ENCODE data around the gene SUOX.
"Not testable (repeated sequence)": the region's sequence is repeated elsewhere in the genome, so short reads cannot be mapped to it uniquely, and the experiment has no call there.

SUOX gene

DNA sequence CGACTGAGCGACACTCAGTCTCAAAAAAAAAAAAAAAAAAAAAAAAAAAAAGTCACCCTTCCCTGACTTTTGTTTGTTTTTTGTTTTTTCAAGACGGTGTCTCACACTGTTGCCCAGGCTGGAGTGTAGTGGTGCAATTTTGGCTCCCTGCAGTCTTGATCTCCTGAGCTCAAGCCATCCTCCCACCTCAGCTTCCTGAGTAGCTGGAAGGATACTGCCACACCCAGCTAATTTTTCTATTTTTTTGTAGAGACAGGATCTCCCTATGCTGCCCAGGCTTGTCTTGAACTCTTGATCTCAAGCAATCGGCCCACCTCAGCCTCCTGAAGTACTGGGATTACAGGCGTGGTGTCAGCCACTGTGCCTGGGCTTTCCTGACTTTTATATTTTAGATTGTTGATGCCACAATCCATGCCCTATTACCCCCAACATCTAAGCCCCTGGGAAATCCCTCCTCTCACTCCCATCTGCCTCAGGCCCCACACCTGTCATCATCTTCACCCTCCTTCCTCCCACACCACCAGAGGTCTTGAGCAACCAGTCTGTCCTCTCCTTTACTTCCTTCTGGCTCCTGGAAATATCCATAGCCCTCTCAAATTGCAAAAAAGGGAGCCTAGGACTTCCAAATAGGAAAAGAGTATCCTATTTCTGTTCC is 31.6 kb downstream of the SUOX start:
- DNase-seq: no peak

DNA sequence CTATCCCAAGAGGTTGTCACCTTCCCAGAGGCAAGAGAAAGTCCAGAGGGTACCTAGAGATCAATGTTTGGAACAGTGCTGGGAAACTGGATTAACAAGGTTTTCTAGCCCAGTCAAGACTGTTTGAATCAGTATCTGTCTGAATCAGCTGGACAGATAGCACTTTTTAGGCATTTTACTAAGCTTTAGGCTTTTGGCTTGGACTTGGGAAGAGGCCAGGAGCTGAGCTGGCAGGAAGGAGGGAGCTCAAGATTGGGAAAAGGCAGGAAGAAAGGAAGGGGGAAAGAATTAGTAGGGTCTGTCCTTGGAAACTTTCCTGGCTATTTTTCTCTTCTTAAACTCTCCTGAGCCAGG is 32.1 kb downstream of the SUOX start:
- peak; percentile 37 for DNase-seq

DNA sequence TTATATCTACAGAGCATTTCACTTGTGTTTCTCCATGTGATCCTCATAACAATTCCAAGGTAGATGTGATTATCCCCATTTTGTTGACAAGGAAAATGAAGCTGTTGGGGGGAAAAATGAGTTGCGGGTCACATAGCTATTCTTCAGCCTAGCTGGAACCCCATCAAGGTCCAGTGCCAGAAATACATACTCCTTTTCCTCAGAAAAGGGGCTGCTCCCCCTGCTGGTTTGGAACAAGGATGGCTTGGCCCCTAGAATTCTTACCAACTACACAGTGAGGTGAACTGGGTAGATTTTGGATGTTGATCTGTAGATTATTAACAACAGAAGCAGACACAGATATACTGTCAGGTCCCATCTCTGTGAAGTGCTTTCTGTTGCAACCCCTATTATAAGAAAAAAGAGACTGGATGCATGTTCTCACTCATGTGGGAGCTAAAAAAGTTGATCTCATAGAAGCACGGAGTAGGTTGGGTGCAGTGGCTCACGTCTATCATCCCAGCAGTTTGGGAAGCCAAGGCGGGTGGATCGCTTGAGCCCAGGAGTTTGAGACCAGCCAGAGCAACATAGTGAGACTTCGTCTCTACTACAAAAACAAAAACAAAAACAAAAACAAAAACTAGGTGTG is 32.7 kb downstream of the SUOX start:
- peak; percentile 78 for DNase-seq

DNA sequence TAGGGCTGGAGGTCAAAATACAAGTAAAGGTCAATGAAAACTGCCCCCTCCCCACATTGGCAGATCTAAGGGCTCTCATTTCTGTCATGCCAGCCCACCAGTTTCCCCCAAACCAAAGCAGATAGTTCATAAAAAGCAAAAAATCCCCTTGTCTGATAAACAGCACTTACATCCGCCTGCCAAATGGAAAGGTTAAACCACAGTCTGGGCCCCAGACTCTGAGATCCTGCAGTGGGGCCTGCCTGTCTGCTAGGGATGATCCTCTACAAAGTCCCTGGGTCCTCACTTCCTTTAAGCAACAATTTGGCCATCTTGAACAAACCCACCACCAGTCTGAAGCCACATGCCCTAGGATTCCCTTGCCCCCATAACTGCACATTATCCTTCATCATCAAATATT is 34.9 kb downstream of the SUOX start:
- no peak for DNase-seq

DNA sequence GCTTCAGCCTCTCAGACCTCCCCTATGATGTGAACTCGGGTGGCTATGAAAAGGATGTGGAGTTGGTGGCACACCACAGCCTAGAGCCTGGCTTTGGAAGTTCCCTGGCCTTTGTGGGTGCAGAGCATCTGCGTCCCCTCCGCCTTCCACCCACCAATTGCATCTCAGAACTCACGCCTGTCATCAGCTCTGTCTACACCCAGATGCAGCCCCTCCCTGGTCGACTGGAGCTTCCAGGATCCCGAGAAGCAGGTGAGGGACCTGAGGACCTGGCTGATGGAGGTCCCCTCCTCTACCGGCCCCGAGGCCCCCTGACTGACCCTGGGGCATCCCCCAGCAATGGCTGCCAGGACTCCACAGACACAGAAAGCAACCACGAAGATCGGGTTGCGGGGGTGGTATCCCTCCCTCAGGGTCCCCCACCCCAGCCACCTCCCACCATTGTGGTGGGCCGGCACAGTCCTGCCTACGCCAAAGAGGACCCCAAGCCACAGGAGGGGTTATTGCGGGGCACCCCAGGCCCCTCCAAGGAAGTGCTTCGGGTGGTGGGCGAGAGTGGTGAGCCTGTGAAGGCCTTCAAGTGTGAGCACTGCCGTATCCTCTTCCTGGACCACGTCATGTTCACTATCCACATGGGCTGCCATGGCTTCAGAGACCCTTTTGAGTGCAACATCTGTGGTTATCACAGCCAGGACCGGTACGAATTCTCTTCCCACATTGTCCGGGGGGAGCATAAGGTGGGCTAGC is 37.7 kb downstream of the SUOX start:
- DNase-seq: no peak

DNA sequence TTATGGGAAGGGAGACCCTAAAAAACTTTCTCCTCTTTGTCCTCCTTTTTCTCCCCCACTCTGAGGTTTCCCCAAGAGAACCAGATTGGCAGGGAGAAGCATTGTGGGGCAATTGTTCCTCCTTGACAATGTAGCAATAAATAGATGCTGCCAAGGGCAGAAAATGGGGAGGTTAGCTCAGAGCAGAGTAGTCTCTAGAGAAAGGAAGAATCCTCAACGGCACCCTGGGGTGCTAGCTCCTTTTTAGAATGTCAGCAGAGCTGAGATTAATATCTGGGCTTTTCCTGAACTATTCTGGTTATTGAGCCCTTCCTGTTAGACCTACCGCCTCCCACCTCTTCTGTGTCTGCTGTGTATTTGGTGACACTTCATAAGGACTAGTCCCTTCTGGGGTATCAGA is 40.1 kb downstream of the SUOX start:
- DNase-seq: no peak

DNA sequence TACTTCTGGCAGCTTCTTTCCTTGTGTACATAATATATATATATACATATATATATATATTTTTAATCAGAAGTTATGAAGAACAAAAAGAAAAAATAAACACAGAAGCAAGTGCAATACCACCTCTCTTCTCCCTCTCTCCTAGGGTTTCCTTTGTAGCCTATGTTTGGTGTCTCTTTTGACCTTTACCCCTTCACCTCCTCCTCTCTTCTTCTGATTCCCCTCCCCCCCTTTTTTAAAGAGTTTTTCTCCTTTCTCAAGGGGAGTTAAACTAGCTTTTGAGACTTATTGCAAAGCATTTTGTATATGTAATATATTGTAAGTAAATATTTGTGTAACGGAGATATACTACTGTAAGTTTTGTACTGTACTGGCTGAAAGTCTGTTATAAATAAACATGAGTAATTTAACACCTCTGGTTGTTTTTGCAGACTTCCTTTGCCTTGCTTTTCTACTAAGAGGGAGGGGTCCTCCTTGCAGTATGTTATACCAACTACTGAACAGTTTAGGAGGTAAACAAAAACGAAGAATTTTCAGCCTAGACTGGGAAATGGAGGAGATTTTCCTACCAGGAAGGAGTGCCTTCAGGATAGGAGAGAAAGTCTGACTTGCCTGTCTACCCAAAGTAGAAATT is 41.1 kb downstream of the SUOX start:
- DNase-seq: no peak

DNA sequence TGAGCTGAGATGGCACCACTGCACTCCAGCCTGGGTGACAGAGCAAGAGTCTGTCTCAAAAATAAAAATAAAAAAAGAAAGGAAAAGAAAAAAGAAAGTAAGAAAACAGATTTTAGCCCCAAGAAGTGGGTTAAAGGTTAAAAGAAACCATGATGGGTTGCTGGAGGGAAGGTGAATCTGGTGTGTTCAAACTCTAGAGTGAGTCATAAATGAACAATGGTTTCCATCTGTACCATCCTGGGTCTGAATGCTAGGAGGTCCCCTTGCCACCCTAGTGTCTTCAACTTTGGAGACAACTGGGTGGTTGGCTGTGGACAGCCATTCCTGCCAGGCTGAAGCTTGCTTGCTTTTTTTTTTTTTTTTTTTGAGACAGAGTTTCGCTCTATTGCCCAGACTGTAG is 43.1 kb downstream of the SUOX start:
- DNase-seq: no peak

DNA sequence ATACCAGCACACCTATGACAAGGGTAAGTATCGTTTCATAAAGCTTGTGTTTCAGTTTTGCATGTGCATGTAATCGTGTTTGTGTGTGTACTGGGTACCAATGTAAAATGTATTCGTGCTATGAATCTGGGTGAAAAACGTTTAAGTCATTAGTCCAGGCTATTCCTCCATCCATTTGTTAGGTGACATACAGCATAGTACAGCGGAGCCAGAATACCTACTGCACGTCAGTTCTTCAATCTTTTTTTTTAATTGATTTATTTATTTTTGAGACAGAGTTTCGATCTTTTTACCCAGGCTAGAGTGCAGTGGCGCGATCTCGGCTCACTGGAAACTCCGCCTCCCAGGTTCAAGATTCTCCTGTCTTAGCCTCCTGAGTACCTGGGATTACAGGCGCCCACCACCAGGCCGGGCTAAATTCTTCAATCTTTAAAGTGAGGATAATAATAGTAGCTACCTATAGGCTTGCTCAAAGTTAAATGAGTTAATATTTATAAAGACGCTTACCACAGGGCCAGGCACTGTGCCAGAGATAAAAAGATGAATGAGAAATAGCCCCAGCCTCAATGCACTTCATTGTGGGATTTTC is 44.0 kb downstream of the SUOX start:
- no peak for DNase-seq

DNA sequence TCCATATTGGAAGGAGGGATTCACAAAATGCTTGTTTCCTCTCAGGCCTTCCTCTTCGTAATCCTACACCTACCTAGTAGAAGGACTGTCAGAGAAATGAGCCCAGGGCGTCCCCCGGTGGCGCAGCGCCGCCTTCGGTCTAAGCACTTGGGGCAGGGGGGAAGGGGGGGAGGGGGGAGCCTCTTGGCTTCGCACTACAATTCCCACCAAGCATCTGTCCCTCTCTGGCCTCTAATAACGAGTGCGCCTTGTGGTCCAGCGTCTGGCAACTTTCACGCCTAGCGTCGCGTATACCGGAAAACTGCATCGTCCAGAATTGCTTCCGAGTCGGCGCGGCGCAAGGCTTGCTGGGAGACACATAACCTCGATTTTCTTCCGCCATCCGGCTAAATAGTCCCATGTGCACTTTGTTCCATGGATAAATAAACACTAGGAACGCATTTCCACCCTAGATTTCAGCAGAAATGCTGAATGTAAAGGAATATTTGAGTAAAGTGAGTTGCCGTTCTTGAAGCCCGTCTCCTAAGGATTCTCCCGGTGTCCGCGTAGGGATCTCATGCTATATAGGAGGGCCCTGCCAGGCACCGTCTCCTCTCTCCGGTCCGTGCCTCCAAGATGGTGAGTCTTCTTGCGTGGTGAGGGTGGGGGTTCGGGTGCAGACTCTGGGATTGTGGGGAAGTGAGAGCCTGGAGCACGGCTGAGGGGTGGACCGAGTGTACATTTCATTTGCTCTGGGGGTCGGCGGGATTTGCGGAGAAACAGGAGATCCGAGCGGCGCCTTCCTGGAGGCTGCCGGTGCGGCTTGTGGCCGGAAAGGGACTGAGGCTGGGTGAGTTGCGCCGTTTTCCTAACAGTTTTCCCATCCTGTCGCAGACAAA is 44.7 kb downstream of the SUOX start, which contains the start of gene RPS26:
RPS26 (plus strand) TSS at position 367 of the 878 bp plus-strand sequence; CDS start at position 616, 249 bp downstream.
- peak; percentile 99 for DNase-seq

DNA sequence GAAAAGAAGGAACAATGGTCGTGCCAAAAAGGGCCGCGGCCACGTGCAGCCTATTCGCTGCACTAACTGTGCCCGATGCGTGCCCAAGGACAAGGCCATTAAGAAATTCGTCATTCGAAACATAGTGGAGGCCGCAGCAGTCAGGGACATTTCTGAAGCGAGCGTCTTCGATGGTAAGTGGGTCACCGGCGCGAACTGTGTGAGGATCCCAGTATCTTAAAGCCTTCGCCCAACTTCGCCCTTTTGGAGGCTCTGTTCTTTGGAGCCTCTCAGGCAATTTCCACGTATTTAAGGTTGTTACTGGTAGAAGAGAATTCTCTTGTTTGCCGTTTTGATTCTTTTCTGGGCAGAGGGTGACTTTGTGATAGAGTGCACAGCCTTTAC is 45.3 kb downstream of the SUOX start:
- not testable (repeated sequence) for DNase-seq

DNA sequence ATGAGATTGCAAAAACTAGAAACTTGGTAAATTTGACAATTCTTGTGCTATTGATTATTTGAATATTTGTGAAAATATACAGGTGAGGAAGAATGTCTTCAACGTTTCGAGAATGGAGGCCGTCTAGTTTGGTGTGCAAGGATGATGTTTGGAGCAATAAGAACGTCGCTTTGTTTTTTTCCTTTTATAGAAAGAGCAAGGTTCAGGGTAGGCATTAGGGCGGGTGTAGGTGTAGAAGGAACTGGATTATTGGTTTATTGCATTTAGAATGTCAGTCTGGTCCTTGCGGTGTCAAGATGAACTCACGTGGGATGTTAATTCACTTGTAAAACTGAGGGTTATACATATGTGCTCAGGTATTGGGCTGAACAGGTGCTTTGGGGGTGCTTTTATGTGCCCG is 45.8 kb downstream of the SUOX start:
- DNase-seq: no peak

DNA sequence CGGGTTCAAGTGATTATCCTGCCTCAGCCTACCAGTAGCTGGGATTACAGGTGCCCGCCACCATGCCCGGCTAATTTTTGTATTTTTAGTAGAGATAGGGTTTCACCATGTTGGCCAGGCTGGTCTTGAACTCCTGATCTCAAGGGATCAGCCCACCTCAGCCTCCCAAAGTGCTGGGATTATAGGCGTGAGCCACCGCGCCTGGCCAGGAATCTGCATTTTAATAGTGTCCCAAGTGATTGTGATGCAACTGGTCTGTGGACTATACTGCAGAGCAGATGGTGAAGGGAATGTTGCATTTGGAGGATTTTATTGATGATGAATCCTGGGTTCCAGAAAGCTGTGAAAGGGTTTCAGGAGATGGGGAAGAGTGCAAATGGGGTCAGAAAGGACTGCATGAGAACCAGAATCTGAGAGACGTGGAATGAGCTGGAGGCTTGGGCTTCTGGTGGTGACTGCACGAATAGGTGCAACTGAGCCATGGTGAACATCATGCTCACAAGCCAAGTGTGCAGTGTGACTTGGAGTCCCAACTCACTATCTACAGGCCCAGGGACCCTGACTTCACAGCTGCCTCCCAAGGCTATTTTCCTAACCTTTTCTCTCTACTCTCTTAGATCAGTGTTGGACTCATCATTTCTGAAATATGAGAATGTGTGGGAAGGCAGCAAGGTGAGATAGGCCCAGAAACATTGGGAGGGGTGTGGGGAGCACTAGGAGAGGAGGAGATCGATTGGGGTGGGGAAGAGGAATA is 49.1 kb downstream of the SUOX start:
- DNase-seq: no peak

DNA sequence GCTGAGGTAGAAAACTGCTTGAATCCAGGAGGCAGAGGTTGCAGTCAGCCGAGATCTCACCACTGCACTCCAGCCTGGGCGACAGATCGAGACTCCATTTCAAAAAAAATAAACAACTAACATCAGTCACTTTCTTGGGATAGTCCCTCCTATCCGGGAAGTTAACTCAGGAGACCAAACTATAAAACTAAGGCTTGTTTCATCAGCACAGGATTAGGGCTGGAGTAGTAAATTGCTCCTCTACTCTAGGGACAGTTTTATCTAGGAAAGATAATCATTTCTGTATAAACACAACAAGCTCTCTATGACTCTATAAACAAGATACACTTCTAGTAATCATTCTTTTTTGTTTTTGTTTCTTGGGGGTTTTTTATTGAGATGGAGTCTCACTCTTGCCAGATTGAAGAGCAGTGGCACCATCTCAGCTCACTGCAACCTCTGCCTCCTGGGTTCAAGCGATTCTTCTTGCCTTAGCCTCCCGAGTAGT is 56.4 kb downstream of the SUOX start:
- no peak for DNase-seq

All from femur (tissue), 1 donor.